GM12878 (cell line): ENCODE measurements around the gene DHFR. TPM values are rescaled to one million over a fixed set of nuclear protein-coding genes. Genes with fewer than 3 reads are reported as not detected.

Experiments used
- ATAC-seq: fragments of 200-7000 bp; cut with Tn5 transposase; 3 replicates; pipeline ENCODE4 v1.9.1; 2020; ENCODE audit warnings: mild to moderate bottlenecking, moderate library complexity
- BruUV-seq: library from RNA; stranded (reverse); fragments of 400-500 nt; replicated peaks from 2 replicates; lab custom pipeline; 2021; lab: Mats Ljungman, UMichigan
- CTCF ChIA-PET: fragments of 300-600 bp; sonication (Branson Sonifier 250); formaldehyde crosslinking; extraction: SDS; loops from one replicate; lab custom pipeline; 2021; ENCODE audit warnings: inconsistent platforms; lab: Yijun Ruan, JAX
- POLR2A ChIA-PET: fragments of 350-600 bp; formaldehyde crosslinking; extraction: SDS; loops from one replicate; lab custom pipeline; 2021; ENCODE audit warnings: inconsistent platforms; lab: Charles Lee
- RAD21 ChIA-PET: fragments of 300-600 bp; sonication (Branson Sonifier 250); formaldehyde crosslinking; loops from one replicate; lab custom pipeline; 2023; ENCODE audit warnings: antibody characterized with exemption; ENCODE audit not compliant: unreplicated experiment; lab: Charles Lee
- SMC1A ChIA-PET: fragments of 300-600 bp; sonication (Branson Sonifier 250); formaldehyde crosslinking; loops from one replicate; lab custom pipeline; 2023; ENCODE audit not compliant: unreplicated experiment, uncharacterized antibody; lab: Charles Lee
- DNase-seq: peaks from one replicate; pipeline ENCODE4 v3.0.0-alpha.2; 2011; ENCODE audit warnings: low read depth, low spot score
- FAIRE-seq: peaks from 3 replicates; lab custom pipeline; 2011; peaks lifted over from hg19 to GRCh38; lab: Jason Lieb, UNC
- H2AFZ ChIP-seq: 2 replicates; pipeline ENCODE4 v1.6.0; 2011; ENCODE audit warnings: low read depth, low read length, control low read depth; ENCODE audit not compliant: control insufficient read depth
- H3K27ac ChIP-seq: 2 replicates; pipeline ENCODE4 v1.5.1; 2011; ENCODE audit warnings: control low read depth; ENCODE audit not compliant: control insufficient read depth, insufficient read depth
- H3K27me3 ChIP-seq, 2 experiments: replicated peaks in 1 of 2; 2 replicates each; pipeline versions ENCODE4 v1.6.0 to v1.6.1; 2011; ENCODE audit warnings: low read length in 1 of 2; ENCODE audit not compliant: control insufficient read depth in 2 of 2, insufficient read depth in 2 of 2
- H3K36me3 ChIP-seq, 2 experiments: 2 replicates each; pipeline ENCODE4 v1.5.1; 2011; ENCODE audit warnings: low read length in 1 of 2; ENCODE audit not compliant: control insufficient read depth in 2 of 2, insufficient read depth in 2 of 2
- H3K4me1 ChIP-seq: 2 replicates; pipeline ENCODE4 v1.6.1; 2011; ENCODE audit warnings: mild to moderate bottlenecking, low read length, moderate library complexity, mixed read lengths; ENCODE audit not compliant: control insufficient read depth, insufficient read depth
- H3K4me2 ChIP-seq: 2 replicates; pipeline ENCODE4 v1.6.0; 2011; ENCODE audit warnings: control low read depth; ENCODE audit not compliant: control insufficient read depth, insufficient read depth
- H3K4me3 ChIP-seq: fragments of 200-600 bp; sonication (generic); 2 replicates; pipeline ENCODE4 v1.5.1; 2016
- H3K79me2 ChIP-seq: 2 replicates; pipeline ENCODE4 v1.6.0; 2011; ENCODE audit warnings: low read length; ENCODE audit not compliant: control insufficient read depth, insufficient read depth
- H3K9ac ChIP-seq: 2 replicates; pipeline ENCODE4 v1.8.0; 2011; ENCODE audit warnings: low read length, control low read depth, mixed read lengths; ENCODE audit not compliant: control insufficient read depth, insufficient read depth
- H3K9me3 ChIP-seq: replicated peaks from 3 replicates; pipeline ENCODE4 v1.5.1; 2011; ENCODE audit warnings: mild to moderate bottlenecking, low read length; ENCODE audit not compliant: control insufficient read depth, insufficient read depth
- H4K20me1 ChIP-seq: 2 replicates; pipeline ENCODE4 v1.6.0; 2011; ENCODE audit not compliant: control insufficient read depth, insufficient read depth
- ASH2L ChIP-seq: fragments of 300-600, 200-600 bp; sonication (generic); IDR thresholded peaks from 2 replicates; pipeline ENCODE4 v1.6.1; 2017; ENCODE audit warnings: low read depth, mild to moderate bottlenecking, borderline replicate concordance
- ATF7 ChIP-seq: fragments of 450-650 bp; IDR thresholded peaks from 2 replicates; pipeline ENCODE4 v1.6.1; 2016; ENCODE audit warnings: low read depth, mild to moderate bottlenecking
- E2F8 ChIP-seq: fragments of 450-650 bp; IDR thresholded peaks from 2 replicates; pipeline ENCODE4 v1.6.1; 2018; ENCODE audit warnings: mild to moderate bottlenecking, low read depth, moderate library complexity; ENCODE audit not compliant: partially characterized antibody
- HDGF ChIP-seq: fragments of 450-650 bp; IDR thresholded peaks from 2 replicates; pipeline ENCODE4 v1.6.1; 2016; ENCODE audit warnings: antibody characterized with exemption
- MEF2A ChIP-seq: IDR thresholded peaks from 2 replicates; pipeline ENCODE4 v1.6.1; 2011; ENCODE audit warnings: low read depth, mild to moderate bottlenecking, low read length, moderate library complexity; ENCODE audit not compliant: insufficient read depth
- MYB ChIP-seq: fragments of 150-350 bp; IDR thresholded peaks from 2 replicates; pipeline ENCODE4 v1.6.1; 2014; ENCODE audit warnings: mild to moderate bottlenecking, low read depth, low read length, borderline replicate concordance
- NFYB ChIP-seq: IDR thresholded peaks from 2 replicates; pipeline ENCODE4 v1.6.1; 2011; ENCODE audit warnings: low read depth, mild to moderate bottlenecking, low read length, improper control_type of control experiment, moderate library complexity; ENCODE audit not compliant: insufficient read depth
- NR2F1 ChIP-seq: fragments of 450-650 bp; conservative IDR thresholded peaks from 2 replicates; pipeline ENCODE4 v1.6.1; 2017; ENCODE audit warnings: mild to moderate bottlenecking
- RB1 ChIP-seq: fragments of 450-650 bp; formaldehyde crosslinking; IDR thresholded peaks from 2 replicates; pipeline ENCODE4 v1.6.1; 2017; ENCODE audit warnings: mild to moderate bottlenecking, borderline replicate concordance
- STAT3 ChIP-seq: IDR thresholded peaks from 2 replicates; pipeline ENCODE4 v1.6.1; 2011; ENCODE audit warnings: low read depth, low read length, improper control_type of control experiment
- SUZ12 ChIP-seq: fragments of 200-600 bp; sonication (generic); IDR thresholded peaks from one replicate; pipeline ENCODE4 v1.6.1; 2018; ENCODE audit warnings: antibody characterized with exemption, mild to moderate bottlenecking; ENCODE audit not compliant: unreplicated experiment
- ZBTB11 ChIP-seq: fragments of 450-650 bp; formaldehyde crosslinking; IDR thresholded peaks from 2 replicates; pipeline ENCODE4 v1.5.0; 2022; ENCODE audit warnings: mild to moderate bottlenecking, missing genetic modification characterization
- WGBS: methylation state at CpG from one replicate; pipeline ENCODE4 v1.1.6; 2016; ENCODE audit warnings: low lambda C conversion rate; ENCODE audit not compliant: insufficient replicate concordance, insufficient coverage; ENCODE audit errors: missing lambda C conversion rate; 5-methylcytosine and 5-hydroxymethylcytosine counted together
- in situ Hi-C: fragments of 300-500 bp; cut with MboI; formaldehyde crosslinking; loops from 9 replicates; pipeline ENCODE4 v1.14.3; 2018; ENCODE audit warnings: mixed read lengths
- intact Hi-C: fragments of 100-400 bp; cut with micrococcal nuclease; formaldehyde crosslinking; loops from one replicate; pipeline ENCODE4 v1.14.2; 2022; ENCODE audit not compliant: unreplicated experiment
- polyA plus RNA-seq, 11 experiments: library from polyadenylated mRNA; depleted of rRNA in 4 of 11; unstranded in 6 of 11; stranded (reverse) in 5 of 11; fragments of >200 nt; fragmentation: Nextera tagmentation in 4 of 11; fragmentation: Illumina TruSeq in 1 of 11; extraction: Ambion mirVana in 4 of 11; extraction: Trizol in 1 of 11; gene quantifications; 1 replicate in 1 of 11; 2 replicates in 10 of 11; pipeline versions ENCODE4 v1.2.1 to v1.2.3, GENCODE V29; 2011 to 2016; ENCODE audit warnings: inconsistent platforms in 2 of 11, missing spikeins in 2 of 11, low read depth in 1 of 11
- total RNA-seq, 4 experiments: library from RNA; depleted of rRNA in 3 of 4; stranded (reverse); fragments of >200 nt in 3 of 4; fragmentation: Illumina TruSeq in 1 of 4; extraction: Trizol in 1 of 4; gene quantifications; 2 replicates each; pipeline versions ENCODE4 v1.2.1 to v1.2.3, GENCODE V29; 2013 to 2021
- TF ChIP-seq, protein P1 (sequence below), 3 experiments: IDR thresholded peaks in 2 of 3; conservative IDR thresholded peaks in 1 of 3; 2 replicates each; pipeline ENCODE4 v1.5.1; 2011; ENCODE audit warnings: low read depth in 3 of 3, low read length in 3 of 3, mild to moderate bottlenecking in 3 of 3, control low read depth in 2 of 3, moderate library complexity in 2 of 3, inconsistent platforms in 1 of 3, mixed read lengths in 1 of 3; ENCODE audit not compliant: control insufficient read depth in 2 of 3, insufficient read depth in 1 of 3; ENCODE audit errors: extremely low read depth in 1 of 3

Gene DHFR
- total and polyA plus RNA-seq, 10 of the 15 experiments (the other 5 are each of a cell fraction or from before 2014, with no cell fraction given): 57.9 to 143 (median 71.4) TPM

DNA sequence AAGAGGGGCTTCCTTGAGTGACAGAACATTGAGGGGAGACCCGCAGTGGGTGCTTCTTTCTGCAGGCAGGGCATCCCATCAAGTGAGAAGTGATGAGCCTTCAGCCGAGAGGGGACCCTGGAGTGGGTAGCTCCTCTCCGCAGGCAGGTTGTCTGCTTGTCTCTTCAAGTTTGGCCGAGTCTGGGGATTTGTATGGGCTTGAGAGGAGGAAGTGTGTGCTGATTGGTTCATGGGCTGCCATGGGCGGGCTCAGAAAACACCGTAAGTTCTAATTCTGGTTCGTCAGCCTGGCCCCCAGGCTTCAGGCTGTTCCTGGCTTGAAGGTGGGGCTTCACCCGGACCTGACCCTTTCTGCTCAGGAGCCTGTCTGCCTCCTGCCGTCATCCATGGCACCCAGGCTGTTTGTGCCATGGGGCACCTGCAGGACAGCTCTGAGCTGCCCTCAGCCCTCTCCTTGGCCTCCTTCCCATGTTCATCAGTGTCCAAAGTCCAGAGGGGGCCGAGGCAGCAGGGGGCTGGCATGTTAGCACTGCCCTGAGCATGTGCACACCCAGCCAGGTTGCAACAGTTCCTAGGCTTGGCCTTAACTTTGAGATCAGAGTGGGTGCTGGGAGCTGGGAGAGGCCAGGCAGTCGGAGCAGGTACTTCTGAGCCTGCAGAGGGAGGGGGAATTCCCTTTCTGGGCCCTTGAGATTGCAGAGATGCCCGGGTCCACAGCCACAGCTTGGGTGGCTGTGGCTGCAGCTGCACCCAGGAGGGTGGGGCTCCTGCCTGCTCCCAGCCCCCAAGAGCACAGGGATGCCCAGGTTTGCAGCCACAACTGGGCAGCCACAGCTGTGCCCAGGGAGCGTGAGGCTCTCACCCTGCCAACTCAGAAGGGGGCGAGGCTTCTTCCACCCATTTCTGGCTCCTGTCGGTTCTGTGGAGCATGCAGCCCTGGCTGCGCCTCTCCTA, 13.5 kb upstream of the DHFR start:
- POLR2A ChIA-PET: interaction anchor here (0.6 to 3.6 kb wide), 2 partner anchors 12 to 270 kb away, joined by 4 to 25 read pairs; partner anchors contain the start of gene DHFR
- no peak for DNase-seq
- SMC1A ChIA-PET: interaction anchor here (0.9 to 4.3 kb wide), 7 partner anchors 14 to 577 kb away, joined by 3 to 37 read pairs (median 3); partner anchors contain the start of genes DHFR and MSH3
- Histone ChIP-seq H3K27me3 (no peaks in the 10 kb centered on the region), H3K36me3 (peaks cover 12 to 17% of the 10 kb centered on the region in 2 experiments), H3K79me2 (no peaks in the 10 kb centered on the region), H3K9ac (no peak overlapping the region), H3K27ac (no peak overlapping the region), H3K4me1 (no peaks in the 10 kb centered on the region; the same call in 1 of the 2 replicates), H3K4me2 (peak overlapping the region; percentile 46), H2AFZ (peak overlapping the region; percentile 65), H4K20me1 (no peaks in the 10 kb centered on the region), H3K9me3 (no peaks in the 10 kb centered on the region), H3K4me3 (no peak overlapping the region)
- RAD21 ChIA-PET: interaction anchor here (1.1 to 2.4 kb wide), 7 partner anchors 12 to 576 kb away, joined by 3 to 8 read pairs (median 5); partner anchors contain the start of genes DHFR and MSH3
- in situ Hi-C loops (no loop called here), intact Hi-C loops (no loop called here)
- CTCF ChIA-PET: interaction anchor here (0.5 to 9.8 kb wide), 6 partner anchors 12 to 577 kb away, joined by 3 to 116 read pairs (median 6); partner anchors contain the start of gene DHFR
- WGBS: 56% methylated on average over 16 of the region's 16 CpGs
- no TSS peak for BruUV-seq
- ATAC-seq: peak; percentile 94
- peak; percentile 59 for FAIRE-seq
- TF ChIP-seq RB1 (no peak), ZBTB11 (CRISPR knock-in tag) (no peak), MEF2A (no peak), NR2F1 (no peak), ATF7 (no peak), NFYB (peak; percentile 27; the same call in 1 of the 2 replicates), HDGF (no peak), MYB (no peak), STAT3 (no peak), E2F8 (no peak), ASH2L (no peak), SUZ12 (no peak)
- TF ChIP-seq, protein P1, sequence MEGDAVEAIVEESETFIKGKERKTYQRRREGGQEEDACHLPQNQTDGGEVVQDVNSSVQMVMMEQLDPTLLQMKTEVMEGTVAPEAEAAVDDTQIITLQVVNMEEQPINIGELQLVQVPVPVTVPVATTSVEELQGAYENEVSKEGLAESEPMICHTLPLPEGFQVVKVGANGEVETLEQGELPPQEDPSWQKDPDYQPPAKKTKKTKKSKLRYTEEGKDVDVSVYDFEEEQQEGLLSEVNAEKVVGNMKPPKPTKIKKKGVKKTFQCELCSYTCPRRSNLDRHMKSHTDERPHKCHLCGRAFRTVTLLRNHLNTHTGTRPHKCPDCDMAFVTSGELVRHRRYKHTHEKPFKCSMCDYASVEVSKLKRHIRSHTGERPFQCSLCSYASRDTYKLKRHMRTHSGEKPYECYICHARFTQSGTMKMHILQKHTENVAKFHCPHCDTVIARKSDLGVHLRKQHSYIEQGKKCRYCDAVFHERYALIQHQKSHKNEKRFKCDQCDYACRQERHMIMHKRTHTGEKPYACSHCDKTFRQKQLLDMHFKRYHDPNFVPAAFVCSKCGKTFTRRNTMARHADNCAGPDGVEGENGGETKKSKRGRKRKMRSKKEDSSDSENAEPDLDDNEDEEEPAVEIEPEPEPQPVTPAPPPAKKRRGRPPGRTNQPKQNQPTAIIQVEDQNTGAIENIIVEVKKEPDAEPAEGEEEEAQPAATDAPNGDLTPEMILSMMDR (IDR thresholded peaks at IDR 0.05 in 2 of 3, conservative IDR thresholded peaks at IDR 0.05 in 1 of 3; ENCODE audit: control insufficient read depth in 2 of 3, extremely low read depth in 1 of 3, insufficient read depth in 1 of 3, low read depth in 3 of 3, low read length in 3 of 3): no peak
